Stimulated activated CD8-positive, alpha-beta memory T cell treated with anti-CD3 and anti-CD28 coated beads, Interleukin-2, amount 100 ng/mL, for 48 hours (primary cell): ENCODE results near the gene MARVELD3.

Experiments
- DNase-seq, 2 donors: peaks; one replicate each; pipeline ENCODE4 v3.0.0-alpha.2; 2020; ENCODE audit warnings: low read depth in 2 of 2

Gene MARVELD3

DNA sequence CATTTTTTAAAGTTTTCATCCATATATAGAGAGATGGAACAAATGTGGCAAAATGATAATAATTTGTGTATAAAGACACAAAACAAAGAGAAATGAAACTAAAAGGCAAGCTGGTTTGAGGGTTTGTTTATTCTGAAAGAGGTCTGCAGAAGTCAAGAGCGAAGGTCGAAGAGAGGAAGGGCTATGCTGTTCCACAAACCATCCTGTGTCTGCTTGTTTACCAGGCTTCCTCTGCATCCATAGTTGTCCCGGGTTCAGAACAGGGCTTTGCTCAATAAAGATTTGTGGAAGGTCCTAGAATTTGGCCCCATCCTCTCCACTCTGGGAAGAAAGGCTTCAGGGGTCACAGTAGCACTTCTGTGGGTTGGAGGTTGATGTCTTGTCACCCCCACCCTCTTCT is 2.4 kb upstream of the MARVELD3 start:
- no peak for DNase-seq

- no peak for DNase-seq
Measured at GRCh38 chr16:71625113-71625850, 702 bp upstream of the MARVELD3 start.

DNA sequence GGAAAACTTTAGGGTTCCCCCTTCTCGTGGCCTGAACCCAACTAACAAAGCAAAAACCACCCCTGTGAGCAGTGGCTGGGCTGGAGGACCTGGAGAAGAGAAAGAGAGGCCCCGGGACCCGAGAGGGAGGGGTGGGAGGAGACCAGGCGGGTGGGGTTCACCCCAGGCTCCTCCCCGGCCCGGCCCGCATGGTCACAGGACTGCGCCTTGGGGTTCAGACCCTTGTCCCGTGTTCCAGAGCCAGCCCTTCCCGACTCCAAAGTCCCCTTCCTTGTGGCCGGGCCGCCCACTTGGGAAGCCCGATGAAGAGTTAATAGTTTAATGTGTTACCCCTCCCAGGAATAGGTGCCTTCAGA is 852 bp downstream of the MARVELD3 start:
- DNase-seq, result no peak

DNA sequence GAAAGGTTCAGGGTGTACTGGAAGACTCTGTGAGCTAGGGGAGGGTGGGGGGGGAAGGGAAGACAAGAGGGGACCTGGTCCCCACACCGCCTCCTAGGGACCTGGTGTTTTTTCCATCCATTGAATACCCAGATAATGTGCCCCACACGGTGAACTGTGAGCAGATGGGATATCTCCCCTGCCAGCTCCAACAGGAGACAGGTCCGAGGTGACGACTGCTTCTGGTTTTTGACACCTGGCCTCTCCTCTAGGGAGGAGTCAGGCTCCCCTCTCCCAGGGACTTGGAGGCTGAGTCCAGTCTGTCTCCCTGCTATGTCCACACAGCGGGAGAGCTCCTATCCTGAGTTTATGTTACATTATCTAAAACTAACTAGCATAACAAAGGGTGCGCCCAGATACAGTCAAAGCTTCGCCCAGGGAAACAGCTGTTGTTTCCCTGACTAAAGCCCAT is 1.8 kb downstream of the MARVELD3 start:
- DNase-seq, result no peak

DNA sequence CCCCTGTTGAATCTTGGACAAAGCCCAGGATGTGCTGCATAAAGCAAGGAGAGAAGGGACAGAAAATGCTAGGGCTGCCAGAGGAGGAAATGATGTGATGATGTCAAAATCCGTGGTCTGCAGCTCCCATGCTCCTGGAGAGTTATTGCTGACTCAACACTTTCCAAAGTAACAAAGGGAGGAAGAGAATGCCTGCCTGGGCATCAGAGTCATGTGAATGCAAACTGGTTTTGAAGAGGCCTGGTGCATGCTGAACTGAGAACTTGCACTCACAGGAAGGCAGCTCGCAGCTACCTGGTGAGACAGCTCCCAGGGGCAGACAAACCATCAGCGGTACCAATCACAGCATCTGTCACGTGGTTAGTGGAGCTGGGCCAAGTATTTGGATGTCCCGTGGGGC is 2.8 kb downstream of the MARVELD3 start:
- no peak for DNase-seq

DNA sequence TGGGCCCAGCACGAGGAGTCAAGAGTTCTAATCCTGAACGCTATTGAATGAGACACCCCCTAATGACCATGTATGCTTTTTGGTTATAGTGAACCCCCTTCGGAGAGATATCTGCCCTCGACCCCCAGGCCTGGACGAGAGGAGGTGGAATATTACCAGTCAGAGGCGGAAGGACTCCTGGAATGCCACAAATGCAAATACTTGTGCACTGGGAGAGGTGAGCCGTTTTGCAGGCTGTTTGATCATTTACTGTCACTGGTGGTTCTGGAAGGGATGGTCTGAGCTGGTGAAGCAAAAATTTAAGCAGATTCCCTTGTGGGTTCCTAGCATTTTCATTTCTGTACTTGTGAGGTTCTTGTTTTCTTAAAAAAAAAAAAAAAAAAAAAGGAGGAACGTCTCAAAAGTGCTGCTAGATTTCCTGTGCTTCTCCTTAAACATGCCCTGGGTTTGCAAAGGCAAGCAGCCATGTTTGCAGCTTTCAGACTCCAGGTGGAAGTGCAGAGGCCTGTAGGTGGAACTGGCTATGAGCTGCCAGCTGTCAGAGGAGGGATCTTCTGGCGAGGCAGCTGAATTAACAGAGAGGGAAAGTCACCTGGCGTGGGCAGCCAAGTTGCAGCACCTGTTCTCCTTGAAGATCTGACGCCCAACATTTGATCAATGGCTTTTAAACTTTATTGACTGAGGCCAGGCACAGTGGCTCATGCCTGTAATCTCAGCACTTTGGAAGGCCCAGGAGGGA is 3.5 kb downstream of the MARVELD3 start:
- DNase-seq, result no peak

- no peak for DNase-seq
Measured at GRCh38 chr16:71630808-71631207, 4.8 kb downstream of the MARVELD3 start.

DNA sequence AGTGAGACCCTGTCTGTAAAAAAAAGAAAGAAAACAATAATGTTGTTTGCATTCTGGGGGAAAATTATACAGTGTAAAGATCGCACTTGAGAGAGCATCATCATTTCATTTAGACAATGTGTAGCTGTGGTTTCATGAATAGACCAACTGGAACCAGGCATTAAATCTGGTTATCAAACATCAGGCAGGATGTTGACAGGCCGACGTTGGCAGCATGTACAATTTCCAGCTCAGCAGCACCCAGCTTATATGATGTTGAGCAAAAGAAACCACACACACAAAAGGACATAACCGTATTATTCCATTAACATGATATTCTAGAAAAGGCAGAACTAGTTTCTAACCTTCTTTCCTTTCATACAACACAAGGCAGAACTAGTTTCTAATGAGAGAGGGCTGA is 5.8 kb downstream of the MARVELD3 start:
- no peak for DNase-seq

DNA sequence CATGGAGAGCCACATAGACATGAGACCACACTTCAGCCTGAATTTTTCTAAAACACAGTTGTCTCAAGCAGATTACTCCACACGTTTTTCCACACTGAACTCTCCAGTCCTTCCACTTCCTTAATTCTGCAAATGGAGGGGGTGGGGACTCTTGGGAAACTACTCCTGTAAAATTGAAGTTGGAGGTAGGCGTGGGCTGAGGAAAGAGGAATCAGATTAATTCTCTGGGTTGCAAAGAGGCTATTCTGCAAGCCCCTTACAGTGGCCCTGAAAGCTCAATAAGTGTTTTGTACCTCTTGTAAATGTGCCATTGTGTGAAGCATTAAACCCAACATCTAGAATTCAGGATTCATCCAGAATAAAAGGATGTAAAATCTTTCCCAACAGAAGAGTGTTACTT is 9.6 kb downstream of the MARVELD3 start:
- no peak for DNase-seq

GRCh38 chr16:71637398-71637797 is 11.4 kb downstream of the MARVELD3 start:
- DNase-seq, result no peak

GRCh38 chr16:71645450-71645849 is 19.5 kb downstream of the MARVELD3 start:
- no peak for DNase-seq

- DNase-seq, result no peak
Measured at GRCh38 chr16:71647391-71647790, 21.4 kb downstream of the MARVELD3 start.

GRCh38 chr16:71648162-71648561 is 22.2 kb downstream of the MARVELD3 start:
- DNase-seq, result no peak

GRCh38 chr16:71648921-71649320 is 22.9 kb downstream of the MARVELD3 start:
- no peak for DNase-seq

DNA sequence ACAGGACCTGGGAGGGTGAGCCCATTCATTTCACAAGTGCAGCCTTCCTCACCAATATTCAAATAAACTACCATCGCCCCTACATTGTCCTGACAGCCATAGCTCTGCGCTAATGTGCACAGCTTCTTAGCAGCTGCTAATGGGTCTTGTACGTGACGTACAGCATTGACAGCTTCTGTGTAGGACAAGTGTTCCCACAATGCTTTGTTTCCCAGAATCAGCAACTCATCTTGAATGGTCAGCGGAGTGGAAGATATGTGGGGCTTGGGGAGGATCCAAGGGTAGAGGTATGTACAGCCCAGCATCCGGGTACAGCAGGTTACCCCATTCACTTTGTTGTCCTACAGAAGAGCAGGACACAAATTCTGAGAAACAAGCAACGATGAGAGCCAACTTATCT is 23.7 kb downstream of the MARVELD3 start:
- no peak for DNase-seq

DNA sequence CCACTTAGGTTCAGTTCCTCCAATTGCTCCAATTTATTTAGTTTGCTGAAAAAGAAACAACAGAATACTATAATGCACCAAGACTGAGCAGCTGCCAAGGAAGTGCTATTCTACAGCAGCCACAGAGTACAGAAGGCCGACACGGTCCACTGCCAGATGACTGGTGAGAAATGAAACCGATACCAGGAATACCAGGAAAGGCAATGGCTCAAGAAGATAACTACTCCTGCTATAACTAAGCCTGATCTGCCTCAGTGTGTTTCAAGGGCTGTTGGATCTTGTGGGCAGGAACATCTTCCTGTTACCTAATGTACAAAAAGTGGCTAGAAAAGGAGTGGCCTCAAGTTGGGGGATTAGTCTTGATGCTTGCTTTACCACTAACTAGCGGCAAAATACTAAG is 32.8 kb downstream of the MARVELD3 start:
- no peak for DNase-seq

- DNase-seq, result no peak
Measured at GRCh38 chr16:71659471-71659870, 33.5 kb downstream of the MARVELD3 start.

DNA sequence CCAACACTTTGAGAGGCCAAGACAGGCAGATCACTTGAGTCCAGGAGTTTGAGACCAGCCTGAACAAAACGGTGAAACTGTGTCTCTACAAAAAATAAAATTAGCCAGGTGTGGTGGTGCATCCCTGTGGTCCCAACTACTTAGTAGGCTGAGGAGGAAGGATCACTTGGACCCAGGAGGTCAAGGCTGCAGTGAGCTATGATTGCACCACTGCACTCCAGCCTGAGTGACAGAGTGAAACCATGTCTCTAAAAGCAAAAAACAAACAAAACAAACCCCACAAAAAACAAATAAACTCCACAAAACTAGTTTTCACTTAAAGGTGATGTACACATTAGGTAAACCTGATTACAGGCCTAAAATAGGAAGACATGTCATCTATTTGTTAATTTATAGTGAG is 40.3 kb downstream of the MARVELD3 start:
- DNase-seq, result no peak

- no peak for DNase-seq
Measured at GRCh38 chr16:71666928-71667707, 41.1 kb downstream of the MARVELD3 start.

GRCh38 chr16:71669926-71670536 is 44.0 kb downstream of the MARVELD3 start:
- DNase-seq, result no peak

DNA sequence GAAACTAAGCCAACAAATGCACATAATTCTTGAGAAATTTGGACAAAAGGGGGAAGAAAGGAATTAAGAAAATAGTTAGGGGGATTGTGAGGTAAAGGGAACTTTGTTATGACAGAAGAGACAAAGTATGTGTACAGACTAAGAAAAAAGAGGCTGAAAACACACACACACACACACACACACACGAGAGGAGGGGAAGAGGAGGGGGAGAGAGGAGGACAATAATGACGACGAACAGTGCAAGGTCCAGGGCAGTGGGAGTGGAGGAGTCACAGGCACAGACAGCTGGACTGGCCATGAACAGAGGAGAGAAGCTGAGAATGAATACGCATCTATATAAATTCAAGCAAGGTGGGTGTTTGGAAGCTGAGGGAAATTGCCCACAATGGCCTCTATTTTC is 44.6 kb downstream of the MARVELD3 start:
- DNase-seq, result no peak

DNA sequence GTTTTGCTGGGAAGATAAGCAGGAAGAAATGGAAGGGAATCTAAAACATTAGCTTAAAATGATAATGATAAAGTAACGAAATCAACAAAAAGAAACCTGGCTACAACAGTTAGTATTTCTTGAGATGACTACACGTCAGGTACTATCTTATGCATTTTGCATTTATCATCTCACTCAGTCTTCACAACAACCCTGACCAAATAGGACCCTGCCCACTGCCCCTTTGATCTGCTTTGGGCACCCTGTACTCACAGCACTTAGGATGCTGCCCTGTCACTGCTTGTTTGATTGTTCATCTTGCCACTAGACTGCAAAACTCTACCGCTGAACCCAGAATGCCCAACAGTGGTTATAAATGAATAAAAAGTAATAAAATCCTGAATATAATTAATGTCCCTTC is 45.2 kb downstream of the MARVELD3 start:
- no peak for DNase-seq
